HG03575 (cell line): ENCODE measurements around the gene AUTS2.
"Not testable (repeated sequence)": the region's sequence is repeated elsewhere in the genome, so short reads cannot be mapped to it uniquely, and the experiment has no call there.

ENCODE experiments used
- ATAC-seq: cut with Tn5 transposase; IDR thresholded peaks from one replicate; pipeline ENCODE4 v1.9.1; 2021; ENCODE audit not compliant: unreplicated experiment, insufficient number of reproducible peaks, low FRiP score; ENCODE audit errors: extremely low read depth

The AUTS2 gene

GRCh38 chr7:70720191-70720873 lies 1122.1 kb downstream of the AUTS2 start:
- ATAC-seq: no peak

- no peak for ATAC-seq
Measured at GRCh38 chr7:70721500-70721899, 1123.2 kb downstream of the AUTS2 start.

DNA sequence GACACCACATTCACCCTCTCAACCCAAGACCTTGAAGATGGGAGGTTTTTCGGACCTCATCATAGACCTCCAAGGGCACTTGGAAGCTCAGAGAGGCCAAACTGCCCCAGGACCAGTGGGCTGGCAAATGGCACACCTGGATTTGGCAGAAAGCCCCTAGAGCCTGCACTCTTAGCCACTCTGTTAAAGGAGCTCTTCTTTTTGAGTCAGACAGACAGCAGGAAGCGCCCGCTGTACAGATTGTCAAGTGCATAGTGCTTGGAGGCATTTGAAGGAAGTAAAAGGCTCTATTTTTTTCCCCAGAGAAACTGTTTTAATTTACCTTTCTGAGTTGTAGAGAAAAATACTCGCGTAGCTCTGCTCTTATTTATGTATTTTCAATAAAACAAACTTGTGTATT lies 1125.1 kb downstream of the AUTS2 start:
- no peak for ATAC-seq

- no peak for ATAC-seq
Measured at GRCh38 chr7:70725448-70725847, 1127.2 kb downstream of the AUTS2 start.

DNA sequence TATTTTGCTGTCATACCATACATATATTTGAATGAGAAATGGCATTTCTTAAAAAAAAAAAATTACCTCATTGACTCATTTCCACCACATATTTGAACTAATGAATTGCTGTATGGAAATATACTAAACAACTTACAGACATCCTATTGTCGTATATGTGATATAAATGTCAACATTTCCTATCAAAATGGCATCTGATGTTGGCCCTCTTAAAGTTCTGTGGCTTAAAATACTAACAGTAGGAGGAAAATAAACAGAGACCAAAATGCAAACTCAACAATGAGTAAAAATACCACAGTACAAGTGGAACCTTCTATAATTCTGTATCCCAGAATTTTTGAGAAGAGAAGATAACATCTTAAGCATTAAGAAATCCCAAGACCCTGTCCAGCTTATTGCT lies 1128.0 kb downstream of the AUTS2 start:
- no peak for ATAC-seq

DNA sequence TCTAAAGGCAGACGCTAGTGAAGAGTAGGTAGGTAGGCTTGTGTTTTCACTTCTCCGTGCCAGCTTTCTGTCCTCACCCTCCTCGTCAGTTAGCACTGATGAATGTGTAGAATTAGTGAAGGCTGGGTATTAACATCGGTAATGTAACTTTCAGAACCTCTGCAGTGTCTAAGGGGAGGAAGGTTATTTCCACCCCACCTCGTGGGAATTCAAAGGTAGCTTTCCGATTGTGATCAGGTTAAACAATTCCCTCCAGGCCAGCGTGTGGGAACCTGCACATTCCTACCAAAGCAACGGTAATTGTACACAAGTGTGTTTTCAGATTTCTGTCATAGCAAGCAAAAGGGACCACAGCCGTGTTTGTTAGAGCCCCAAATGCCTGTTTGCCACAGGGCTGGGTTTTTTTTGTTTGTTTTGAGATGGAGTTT lies 1128.7 kb downstream of the AUTS2 start:
- peak; percentile 44 for ATAC-seq

GRCh38 chr7:70727861-70728260 lies 1129.6 kb downstream of the AUTS2 start:
- ATAC-seq: no peak

DNA sequence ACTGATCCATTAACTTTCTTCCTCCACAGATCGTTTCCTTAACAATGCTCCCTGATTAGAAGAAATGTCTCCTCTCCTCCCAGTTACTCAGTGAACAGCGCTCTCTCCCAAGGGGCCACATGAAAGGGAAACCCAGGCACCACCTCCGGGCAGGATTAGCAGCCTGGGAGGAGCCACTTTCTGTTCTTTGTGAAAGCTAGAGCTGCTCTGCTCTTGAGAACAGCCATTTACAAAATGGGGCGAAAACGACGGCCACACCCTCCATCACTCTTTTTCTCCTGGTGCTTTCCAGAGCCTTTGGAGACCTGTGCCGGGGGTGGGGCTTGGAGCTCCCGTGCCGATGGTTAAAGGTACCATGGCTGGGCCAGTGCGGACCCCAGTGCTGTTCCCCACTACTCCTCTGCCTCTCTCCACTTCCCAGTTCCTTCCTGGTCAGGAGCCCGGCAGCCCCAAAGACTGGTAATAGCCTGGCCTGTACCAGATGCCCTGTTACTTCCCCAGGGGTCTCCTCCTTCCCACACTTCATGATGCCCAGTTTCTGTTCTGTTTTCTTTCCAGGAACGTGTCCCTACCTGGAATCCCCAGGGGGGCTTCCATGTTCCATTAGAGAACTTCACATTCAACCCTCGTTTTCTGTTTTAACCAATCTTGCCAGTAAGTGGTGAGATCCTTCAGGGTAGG lies 1130.7 kb downstream of the AUTS2 start:
- ATAC-seq: no peak

GRCh38 chr7:70729553-70730157 lies 1131.4 kb downstream of the AUTS2 start:
- not testable (repeated sequence) for ATAC-seq

- ATAC-seq: no peak
Measured at GRCh38 chr7:70730451-70731110, 1132.3 kb downstream of the AUTS2 start.

GRCh38 chr7:70733090-70733489 lies 1134.8 kb downstream of the AUTS2 start:
- no peak for ATAC-seq

GRCh38 chr7:70734411-70734810 lies 1136.1 kb downstream of the AUTS2 start:
- no peak for ATAC-seq

DNA sequence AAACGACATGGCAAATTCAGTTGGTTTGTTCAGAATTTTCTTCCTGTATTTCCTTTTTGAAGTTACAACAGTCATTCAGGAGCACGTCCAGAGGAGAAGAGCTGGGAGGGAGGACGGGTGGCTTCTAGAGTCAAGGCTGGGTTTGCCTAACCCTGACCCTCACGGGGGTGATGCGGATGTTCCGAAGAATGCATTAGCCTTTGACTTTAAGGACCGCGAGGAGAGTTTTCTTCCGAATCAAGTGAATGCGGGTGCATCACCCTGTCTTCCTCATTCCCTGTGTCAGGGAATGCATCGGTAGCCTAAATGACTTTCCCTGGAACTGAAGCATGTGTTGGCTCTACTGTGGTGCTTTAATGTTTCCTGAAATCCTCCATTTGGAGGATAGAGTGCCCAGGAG lies 1137.0 kb downstream of the AUTS2 start:
- no peak for ATAC-seq

GRCh38 chr7:70736715-70737460 lies 1138.6 kb downstream of the AUTS2 start:
- ATAC-seq: no peak

DNA sequence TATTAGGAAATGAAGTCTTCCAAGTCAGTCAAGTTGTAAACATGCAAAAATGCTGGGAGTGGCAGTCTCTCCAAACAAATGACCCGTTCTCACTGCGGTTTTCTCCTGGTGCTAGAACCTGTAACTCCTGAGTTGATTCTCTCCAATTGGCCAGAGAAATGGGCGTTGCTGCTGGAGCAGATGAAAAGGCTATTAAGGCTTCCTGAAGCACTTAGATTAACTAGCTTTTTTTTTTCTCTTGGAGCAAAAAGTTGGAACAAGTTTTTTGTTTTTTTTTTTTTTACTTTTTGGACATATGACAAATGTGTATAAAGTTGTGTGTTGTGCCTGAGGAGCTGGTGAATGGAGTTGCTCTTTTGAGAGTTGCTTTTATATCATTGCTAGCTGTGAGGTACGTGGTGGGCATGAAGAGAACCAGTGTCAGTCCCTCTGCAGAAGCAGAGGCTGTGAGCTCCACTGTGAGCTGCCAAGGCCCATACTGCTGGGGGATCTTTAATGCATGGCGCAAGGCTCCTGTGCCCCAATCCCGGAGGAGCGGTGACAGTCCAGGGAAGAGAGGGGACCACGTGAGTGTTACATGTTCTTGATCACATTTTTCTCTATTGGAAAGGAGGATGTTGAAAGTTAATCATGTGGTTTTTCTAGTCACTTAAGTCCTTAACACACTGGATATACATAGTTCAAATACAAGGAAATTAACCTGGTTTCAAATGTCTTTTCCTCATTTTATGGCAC lies 1140.0 kb downstream of the AUTS2 start:
- no peak for ATAC-seq

DNA sequence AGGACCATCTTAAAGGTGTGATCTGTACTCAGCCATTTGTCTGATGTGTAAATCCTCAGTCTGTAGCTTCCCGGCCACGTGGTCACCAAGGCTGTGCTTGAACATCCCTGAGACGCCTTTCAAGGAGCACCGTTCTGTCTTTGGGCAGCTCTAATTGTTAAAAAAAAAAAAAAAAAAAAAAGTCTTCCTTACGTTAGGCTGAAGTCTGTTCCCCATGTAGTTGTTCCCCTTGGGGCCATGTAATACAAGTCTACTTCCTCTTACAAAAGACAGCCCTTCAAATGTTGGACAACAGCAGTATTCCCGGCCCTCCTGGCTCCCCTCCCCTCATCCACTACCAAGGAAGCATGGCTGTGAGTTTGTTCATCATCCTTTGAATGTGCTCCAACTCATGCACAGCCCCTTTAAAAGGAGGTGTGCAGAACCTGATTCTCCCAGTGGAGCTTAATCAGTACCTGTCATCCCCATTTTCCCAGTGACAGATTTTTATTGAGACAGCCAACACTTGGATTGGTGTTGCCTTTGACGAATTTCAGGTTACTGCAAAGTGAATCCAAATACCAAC lies 1141.5 kb downstream of the AUTS2 start:
- no peak for ATAC-seq

DNA sequence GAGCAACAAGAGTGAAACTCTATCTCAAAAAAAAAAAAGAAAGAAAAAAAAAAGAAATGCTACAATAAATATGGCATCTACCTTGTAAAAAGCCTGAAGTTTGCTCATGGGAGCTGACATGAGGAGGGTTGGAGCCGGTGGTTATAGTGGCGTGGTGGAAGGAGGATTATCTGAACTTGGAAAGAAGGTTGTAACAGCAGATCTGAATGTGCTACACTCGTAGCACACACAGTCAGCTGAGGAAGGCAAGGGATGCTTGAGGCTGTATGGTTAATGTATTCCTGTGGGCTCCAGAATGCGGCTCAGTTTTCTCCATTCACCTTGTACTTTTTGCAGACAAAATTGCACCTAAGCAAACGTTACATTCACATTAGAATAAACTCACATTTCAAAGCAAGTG lies 1143.4 kb downstream of the AUTS2 start:
- ATAC-seq: no peak
